Stimulated activated CD4-positive, alpha-beta T cell treated with anti-CD3 and anti-CD28 coated beads, TNF-alpha, amount 100 ng/mL, for 1 hour (primary cell): ENCODE measurements around the gene NKX6-1.

Experiments used
- DNase-seq, 3 donors: peaks; one replicate each; pipeline ENCODE4 v3.0.0-alpha.2; 2020; ENCODE audit warnings: low read depth in 3 of 3, low spot score in 1 of 3

Gene NKX6-1

DNA sequence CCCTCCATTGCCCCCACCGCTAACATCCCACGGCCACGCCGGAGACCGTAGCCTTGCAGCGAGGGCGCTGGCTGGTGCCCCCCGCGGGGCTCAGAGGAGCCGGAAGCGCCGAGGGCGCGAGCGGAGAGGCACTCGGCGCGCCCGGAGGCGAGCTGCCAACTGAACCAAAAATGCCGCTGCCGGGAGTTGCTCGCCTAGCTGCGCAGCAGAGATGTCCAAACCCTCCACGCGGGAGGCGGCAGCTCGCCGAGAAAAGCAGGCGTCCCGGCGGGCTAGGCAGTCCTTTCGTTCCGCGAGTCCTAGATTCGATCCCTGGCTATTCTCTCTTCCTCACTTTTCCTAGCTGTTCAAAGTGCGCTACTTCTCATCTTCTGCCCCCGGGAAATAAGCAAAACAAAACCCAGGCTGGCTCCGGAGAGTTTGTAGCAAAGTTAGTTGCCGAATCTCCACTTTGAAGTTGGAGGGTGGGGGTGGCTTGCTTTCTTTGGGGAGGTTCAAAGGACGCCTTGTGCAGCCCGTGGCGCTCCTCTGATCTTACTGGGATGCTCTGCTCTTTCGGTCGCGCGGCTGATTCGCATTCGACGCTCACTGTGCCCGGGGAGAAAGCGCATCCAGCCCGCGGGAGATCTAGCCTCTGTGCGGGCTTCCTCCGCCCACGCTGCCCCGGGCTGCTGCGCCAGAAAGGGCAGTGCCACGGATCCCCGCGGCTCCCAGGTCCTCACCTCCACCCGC, 723 bp downstream of the NKX6-1 start:
- no peak for DNase-seq

DNA sequence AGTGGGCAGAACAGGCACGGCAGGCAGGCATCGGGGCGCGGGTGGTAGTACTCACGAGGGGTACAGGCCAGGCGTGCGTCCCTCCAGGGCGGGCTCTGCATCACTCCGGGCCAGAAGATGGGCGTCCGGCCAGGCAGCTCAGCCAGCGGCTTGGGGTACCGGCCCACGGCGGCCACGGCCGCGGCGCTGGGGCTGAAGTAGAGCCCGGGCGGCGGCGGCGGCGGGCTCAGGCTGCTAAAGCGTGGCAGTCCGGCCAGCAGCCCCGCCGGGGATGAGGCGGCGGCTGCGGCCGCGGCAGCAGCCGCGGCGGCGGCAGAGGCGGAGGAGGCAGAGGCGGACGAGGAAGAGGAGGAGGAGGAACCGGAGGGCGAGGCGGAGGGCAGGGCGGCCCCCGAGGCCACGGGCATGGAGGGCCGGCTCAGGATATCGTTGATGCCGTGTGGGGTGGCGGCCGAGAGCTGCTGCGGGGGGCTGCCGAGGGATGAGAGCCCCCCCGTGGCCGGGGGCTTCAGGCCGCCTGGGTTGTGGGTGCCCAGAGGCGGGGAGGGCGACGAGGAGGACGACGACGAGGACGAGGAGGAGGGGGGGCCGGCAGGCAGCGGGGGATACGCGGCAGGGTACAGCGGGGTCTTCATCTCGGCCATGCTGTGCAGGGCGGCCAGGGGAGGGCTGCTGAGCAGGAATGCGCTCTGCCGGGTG, 1.4 kb downstream of the NKX6-1 start:
- no peak for DNase-seq

DNA sequence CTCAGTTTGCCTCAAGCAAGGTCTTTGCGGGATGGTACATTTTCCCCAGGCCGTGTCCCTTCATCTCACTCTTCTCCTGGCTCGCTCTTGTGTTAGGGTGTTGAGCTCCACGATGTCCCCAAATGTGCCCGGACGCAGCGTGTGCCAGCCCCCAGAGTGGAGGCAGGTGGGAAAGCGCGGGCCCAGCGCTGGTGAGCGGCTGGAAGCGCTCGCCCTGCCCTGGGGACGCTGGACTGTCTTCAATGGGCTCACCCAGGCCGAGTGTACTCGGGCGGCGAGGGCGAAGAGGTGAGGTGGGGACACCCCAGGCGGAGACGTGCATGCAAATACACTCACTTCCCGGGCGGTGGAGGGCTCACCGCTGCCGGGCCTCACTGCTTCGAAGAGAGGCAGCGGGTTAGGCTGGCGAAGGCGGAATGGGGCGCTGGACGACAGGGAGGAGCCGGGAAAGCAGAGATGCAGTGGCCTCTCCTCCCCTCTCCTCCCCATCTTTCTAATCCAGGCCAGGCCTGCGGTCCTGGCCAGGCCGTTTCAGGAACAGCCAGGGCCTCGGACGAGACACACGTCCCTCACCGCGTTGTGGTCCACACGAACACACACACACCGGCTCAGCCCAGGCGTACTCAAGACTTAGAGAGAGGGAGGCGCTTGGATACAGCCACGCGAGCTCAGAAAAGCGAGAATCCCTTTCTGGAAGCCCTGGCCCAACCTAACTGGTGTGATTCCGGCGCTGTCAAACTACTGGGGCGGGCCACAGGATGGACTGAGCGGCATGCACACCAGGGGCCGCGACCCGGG, 2.2 kb downstream of the NKX6-1 start:
- no peak for DNase-seq

DNA sequence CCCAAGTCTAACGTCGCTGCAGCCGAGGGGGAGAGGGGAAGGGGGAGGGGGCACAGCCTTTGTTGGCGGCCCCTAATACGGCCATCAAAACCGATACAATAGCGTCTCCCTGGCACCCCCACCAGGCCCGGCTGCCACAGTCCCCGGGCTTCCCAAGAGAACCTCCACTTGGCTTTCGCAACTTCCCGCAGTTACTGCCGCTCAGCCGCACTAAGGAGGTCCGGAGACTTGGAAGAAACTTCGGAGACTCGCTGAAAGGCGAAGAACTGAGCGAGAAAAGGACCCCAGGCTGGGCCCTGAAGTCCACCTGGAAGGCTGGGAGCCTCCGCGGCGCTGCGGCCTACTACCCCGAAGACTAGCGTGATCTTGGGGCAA, 2.8 kb downstream of the NKX6-1 start:
- DNase-seq: no peak

DNA sequence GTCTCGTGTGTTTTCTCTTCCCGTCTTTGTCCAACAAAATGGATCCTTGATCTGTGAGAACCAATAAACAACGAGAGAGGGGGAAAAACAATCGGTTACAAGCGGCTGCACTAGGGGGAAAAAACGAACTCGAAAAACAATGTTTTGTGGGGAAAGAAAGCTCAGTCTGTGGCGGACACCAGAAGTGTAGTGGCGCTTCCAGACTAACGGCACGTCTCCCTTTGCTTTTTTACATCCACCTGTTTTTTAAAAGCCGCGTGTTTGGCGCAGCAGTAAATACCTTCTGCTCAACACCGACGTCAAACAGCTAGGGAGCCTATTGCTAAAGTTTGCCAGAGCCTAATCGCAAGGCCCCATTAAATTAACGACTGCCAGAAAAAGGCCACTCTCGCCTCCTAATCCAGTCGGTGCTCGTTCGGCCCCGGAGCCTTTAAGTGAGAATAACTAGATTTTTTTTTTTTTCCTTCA, 3.3 kb downstream of the NKX6-1 start:
- DNase-seq: no peak

DNA sequence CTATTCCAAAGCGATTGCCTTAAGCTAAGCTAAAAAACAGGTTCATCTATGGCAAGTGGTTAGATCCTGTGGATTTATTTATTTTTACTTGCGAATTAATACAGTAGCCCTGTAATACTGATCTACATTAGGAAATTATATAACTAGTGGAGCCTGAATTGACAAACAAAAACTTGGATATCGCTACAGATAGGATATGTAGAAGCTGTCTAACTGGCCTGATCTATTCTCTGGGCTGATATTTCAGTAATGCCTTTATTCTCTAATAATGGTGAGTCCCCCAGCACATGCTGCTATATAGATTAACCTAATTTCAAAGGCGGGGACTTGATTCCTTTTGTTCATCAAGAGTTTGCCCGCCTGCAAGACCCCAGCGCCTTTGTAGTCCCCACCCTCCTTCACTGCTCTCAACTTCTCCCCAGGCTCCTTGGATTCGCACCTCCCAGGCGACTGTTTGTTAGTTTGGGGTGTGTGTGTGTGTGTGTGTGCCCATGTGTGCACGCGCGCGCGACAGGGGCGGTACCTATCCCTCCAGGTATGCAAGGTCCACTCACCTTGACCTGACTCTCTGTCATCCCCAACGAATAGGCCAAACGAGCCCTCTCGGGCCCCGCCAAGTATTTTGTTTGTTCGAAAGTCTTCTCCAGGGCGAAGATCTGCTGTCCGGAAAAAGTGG, 3.8 kb downstream of the NKX6-1 start:
- DNase-seq: no peak

DNA sequence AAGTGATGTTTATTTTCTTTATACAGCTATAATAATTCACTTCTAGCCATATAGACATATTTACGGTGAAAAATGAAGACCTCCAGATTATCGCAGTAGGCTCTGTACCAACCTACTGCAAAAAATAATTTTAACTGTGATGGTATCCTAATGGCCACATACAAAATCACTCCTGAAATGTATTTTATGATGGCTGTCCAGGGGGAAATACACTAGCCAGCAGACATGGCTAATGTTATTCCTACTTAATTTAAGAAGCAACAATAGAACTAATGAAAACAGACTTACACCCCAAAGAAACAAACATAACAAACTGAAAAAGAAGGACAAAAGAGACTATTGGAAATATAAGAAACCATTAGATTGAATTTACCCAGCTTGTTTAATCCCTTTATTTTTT, 4.6 kb downstream of the NKX6-1 start:
- DNase-seq: no peak

DNA sequence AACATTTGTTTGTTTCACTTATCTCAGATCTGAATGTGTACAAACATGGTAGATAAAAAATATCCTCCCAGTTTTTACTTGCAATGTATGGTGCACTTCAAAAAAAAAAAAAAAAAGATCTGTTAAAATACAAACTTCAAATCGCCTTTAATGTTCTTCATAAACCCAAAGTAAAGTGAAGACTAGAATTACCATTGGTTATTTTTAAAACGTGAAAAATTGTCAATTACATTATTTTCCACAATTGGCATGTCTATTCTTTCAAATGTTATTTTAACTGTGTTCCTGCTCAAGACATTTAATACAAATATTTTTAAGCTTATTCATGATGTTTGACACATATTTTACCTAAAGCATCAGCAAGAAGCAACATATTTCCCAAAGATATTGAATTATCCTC, 5.0 kb downstream of the NKX6-1 start:
- no peak for DNase-seq

DNA sequence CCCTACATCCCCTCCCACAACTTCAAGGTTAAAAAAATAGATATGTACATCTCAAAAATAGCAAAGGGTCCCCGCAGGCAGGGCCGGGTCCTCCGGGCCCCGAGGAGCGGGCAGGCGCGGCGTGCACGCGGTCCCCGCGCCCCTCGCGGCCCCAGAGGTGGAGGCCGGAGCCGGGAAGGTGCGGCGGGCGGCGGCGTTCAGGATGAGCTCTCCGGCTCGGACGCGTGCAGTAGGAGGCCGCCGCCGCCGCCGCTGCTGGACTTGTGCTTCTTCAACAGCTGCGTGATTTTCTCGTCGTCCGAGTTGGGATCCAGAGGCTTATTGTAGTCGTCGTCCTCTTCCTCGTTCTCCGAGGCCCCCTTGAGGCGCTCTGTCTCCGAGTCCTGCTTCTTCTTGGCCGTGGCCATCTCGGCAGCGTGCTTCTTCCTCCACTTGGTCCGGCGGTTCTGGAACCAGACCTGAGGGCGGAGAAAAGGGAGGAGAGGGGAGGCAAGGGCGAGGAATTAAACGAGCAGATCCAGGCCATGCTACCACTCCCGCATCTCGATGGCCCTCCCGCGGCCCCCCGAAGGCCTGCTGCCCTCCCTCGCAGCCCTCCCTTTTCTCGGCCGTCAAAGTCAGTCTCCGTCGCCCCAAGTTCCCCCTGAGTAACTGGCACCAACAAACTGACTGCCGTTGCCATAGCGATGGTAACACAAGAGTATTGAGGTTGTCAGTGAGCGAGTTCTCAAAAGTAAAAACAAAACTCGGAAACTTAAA, 5.8 kb downstream of the NKX6-1 start:
- no peak for DNase-seq

DNA sequence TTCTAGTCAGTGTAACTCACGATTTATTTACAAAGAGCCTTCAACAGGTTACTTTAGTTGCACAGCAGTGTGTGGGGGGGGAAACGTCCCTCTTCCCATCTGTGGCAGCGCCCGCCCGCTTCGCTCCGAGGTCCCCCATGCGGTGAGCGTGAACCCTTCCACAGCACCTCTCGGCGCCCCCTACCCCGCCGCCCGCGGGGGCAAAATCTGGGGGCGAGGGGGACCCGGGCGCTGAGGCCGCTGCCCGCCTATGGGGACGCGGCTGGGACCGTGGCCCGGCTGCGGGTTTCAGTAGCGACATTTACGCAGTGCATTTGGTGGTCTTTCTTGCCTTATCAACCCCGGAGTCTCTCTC, 6.4 kb downstream of the NKX6-1 start:
- DNase-seq: no peak

DNA sequence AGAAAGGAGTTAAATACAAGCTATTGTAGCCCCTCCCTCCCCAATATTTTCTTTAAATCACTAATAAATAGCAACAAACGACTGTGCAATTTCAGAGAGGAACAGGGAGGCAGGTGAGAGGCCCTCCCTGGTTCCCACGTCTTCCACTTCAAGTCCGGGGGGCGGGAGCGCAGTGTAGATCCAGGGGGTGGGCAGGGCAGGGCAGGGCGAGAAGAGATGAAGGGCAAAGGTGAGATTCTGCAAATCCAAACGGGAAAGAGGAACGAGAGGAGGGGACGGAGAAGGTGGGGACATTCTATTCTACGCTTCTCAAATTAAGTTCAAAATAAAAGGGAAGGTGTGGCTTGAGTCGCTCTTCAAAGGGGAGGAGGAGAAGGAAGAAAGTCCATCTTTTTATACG, 6.8 kb downstream of the NKX6-1 start:
- DNase-seq: no peak

DNA sequence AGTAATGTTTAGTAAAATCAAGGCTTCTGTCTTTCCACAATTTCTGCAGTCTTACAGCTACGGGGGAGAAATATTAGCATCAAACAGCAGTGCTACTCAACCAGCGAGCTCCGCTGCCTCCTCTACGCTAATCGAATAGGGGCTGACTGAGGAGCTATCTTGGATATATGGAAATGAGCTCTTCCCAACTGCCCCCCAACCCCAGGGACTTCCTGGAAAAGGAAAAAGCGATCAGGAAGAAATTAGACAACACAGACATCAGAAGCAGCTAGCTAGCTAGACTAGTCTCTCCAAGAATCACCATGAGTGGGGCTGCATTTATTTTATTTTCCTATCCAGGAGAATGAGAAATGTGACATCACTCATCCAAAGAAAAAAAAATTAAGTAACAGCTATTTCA, 7.6 kb downstream of the NKX6-1 start:
- no peak for DNase-seq

DNA sequence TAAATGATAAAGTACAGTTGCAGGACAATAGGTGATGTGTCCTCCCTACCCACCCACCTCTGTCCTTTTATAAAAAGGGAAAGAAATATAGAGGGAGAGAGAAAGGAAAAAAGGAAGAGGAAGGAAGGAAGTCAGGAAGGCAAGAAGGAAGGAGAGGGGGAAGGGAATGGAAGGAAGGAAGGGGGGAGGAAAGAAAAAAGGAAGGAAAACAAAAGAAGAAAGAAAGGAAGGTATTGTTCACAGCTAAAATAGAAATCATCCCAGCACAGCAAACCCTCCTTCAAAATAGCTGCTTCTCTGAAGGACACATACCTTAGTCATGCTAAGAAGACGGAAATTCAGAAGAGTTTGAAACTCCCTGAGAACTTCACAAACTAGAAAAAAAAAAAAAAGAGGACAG, 8.4 kb downstream of the NKX6-1 start:
- no peak for DNase-seq

DNA sequence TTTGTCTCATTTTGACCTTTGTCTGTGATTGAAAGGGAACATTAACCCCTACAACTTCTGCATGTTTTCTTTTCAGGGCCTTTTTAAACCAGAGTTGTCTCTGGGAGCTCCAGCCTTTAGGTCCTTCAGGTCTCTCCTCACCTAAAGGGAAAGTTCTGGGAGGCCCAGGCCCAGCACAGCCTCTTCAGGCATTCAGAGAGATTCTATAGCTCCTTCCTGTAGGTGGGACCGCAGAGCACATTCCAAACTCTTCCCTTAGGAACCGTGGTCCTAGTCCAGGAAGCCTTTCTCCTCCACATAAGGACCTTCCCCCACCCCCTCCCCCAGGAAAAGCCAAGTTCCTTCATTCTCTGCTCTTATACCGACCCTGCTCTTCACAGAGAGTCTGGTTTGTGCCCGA, 14.9 kb downstream of the NKX6-1 start:
- no peak for DNase-seq

DNA sequence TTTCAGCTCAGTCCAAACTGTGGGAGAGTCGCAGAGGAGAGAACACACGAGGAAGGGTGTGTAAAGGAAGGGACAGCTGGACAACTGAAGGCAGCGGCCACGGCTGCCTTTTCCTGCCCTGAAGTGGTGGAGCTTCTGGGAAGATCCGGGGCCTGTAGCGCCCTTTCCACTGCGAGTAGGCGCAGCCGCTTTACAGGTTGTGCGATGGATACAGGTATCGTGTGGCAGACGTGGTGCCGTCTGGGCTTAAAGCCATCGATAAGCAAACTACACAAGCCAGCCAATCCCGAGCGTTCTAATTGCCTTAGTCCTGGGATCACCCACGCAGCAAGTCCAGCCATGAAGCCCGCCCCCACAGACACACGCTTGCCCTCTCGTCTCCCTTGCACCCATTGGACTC, 15.4 kb downstream of the NKX6-1 start:
- DNase-seq: no peak

DNA sequence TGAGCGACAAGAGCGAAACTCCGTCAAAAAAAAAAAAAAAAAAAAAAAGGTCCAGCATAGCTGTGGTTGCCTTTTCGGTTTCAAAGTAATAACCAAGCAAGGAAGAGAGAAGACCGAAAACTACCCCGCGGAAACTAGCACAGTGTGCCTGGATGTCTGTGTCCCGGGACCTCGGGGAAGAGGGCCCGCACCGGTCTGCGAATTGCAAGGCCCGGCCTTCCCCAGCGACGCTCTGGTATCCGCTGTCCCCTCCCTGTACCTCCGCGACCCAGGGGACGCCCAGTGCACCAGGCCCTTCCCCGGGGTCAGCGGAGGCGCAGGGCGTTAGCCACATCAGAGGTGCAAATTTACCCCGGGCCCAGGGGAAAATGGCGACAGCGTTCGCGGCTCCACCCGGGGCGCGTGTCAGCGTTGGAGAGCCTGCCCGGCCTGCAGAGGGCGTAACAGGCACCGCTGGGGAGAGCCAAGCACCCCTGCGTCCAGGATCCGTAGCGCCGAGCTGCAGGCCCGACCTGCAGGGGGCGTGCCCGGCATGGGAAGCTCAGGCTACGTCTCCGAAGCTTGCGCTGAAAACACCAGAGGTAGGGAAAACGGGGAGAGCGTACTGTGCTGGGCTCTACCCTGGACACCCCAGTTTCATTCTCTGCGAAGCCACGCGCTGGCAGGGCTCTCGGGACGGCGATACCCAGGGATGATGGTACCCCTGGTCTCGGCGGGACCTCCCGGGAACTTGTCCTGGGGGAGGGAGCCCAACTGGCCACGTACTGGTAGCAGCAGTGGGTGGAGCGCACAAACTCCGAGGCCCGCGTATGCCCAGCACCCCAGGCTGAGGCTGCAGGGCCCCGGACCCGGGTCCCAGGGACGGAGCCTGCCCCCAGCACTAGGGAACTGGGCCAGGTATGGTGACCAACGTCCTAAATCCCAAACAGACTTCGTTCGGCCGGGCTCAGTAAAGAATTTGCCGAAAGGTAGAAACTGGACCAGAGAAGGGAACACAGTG, 16.2 kb downstream of the NKX6-1 start:
- DNase-seq: no peak

DNA sequence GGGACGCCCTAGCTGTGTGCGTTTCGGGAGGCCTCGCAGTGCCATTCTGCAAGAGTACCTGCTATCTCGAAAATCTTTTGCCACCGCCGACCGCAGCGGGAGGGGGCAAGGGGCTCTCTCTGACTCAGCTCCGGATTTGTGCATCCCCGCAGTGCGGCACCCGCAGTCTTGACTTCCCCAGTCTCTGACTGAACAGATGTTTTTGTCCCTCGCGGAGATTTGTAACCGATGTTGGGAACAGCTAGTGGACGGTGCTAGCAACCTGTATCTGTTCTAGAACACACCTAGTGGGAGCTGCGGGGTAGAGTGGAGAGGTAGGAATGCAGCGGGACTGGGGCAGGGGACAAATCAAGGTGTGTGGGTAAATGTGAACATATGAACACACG, 17.2 kb downstream of the NKX6-1 start:
- no peak for DNase-seq

DNA sequence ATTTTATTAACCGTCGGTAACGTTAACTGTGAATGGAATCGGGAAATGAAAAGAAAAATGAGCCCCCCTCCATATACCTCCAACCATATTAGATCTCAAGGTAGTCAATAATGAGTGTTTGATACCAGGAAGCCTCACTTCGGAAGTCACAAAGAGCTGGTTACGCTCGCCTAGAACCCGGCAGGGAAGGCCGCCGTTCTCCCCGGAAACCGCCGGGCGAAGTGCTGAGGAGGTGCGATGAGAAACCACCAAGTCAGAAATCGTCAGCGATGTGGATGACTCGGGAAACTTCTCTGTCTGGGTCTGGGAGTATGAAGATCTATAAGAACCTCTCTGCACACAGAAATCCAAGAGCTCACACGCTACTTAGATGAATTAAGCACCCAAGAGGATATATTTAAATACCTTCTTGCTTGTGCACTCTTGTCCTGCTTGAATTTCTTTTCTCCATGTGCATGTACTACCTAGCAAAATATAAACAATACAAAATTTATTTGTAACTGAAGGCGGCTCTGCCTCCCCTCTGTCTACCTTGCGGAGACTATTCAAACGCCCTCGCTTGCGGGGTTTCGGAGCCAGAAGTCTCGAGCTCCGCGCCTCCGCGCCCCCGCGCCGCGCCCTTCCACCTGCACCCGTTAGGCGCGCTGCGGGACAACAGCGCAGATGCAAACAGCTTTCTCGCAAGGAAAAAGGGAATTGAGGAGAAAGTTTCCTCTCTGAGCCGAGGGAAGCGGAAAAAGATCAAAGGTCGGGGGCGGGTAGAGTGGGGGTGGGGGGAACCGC, 17.8 kb downstream of the NKX6-1 start:
- DNase-seq: no peak

DNA sequence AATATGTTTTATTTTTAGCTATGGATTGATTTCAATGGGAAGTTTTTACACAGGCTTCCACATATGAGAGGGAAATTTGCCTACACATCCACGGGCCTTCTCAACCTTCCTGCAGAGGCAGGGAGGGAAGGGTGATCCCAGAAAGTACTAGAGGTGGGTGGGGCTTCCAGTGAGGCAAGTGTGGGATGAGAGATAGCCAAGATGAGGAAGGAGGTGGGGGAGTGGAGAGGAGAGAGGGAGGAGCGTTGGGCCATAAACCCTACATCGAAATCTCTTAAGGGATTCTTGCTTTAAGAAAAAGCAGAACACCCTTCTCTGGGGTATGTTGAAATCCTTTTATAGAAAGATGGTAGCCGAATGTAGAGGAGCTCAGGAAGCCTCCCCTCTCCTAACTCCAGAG, 19.0 kb downstream of the NKX6-1 start:
- DNase-seq: no peak
